ENCODE measurements around the gene CSF2.

Gene CSF2

DNA sequence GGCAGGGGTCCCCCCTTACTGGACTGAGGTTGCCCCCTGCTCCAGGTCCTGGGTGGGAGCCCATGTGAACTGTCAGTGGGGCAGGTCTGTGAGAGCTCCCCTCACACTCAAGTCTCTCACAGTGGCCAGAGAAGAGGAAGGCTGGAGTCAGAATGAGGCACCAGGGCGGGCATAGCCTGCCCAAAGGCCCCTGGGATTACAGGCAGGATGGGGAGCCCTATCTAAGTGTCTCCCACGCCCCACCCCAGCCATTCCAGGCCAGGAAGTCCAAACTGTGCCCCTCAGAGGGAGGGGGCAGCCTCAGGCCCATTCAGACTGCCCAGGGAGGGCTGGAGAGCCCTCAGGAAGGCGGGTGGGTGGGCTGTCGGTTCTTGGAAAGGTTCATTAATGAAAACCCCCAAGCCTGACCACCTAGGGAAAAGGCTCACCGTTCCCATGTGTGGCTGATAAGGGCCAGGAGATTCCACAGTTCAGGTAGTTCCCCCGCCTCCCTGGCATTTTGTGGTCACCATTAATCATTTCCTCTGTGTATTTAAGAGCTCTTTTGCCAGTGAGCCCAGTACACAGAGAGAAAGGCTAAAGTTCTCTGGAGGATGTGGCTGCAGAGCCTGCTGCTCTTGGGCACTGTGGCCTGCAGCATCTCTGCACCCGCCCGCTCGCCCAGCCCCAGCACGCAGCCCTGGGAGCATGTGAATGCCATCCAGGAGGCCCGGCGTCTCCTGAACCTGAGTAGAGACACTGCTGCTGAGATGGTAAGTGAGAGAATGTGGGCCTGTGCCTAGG is at the start of gene CSF2:
Gene CSF2 (plus strand): TSS at position 559 of the 783 bp plus-strand sequence. CDS start 35 bp downstream, at position 594.
- no peak for FAIRE-seq

DNA sequence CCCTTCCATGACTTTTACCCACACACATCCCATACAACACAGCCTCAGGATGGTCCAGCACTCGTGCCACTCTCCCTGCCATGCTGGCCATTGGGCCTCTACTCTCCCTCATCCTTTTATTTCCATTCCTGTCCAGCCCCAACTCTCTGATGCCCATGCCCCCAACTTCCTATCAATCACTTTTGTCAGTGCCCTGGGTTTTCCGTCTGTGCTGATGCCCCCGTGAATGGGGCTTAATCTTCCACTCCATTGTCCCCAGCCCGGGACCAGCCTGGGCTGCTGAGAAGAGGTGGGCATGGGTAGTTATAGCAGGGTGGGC is 49.5 kb upstream of the CSF2 start:
- no peak for FAIRE-seq

DNA sequence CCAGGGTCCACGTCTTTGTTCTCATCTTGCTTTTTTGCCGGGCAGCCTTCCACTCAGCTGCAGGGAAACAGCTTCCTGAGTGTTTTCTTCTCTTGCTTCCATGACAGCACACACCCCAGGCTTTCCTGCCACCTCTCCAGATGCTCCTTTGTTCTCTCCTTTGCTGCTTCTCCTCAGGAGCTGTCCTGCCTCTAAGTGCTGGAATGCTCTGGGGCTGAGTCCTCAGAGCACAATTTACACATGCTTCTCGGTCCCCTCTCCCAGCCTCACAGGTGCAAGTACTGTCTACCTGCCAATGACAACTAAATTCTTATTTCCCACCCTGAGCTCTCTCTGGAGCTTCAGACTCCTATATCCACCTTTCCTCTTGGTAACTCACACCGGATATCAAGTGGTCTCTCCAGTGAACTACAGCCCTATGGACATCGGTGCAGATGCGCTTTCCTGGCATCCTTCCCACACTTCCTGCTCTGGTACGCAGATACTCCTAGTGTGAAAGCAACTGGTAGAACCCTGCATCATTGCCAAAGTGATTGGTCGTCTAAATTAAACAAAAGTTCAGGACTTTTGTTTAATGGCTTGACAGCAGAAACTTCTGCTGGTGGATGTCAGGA is 48.7 kb upstream of the CSF2 start:
- FAIRE-seq = no peak

DNA sequence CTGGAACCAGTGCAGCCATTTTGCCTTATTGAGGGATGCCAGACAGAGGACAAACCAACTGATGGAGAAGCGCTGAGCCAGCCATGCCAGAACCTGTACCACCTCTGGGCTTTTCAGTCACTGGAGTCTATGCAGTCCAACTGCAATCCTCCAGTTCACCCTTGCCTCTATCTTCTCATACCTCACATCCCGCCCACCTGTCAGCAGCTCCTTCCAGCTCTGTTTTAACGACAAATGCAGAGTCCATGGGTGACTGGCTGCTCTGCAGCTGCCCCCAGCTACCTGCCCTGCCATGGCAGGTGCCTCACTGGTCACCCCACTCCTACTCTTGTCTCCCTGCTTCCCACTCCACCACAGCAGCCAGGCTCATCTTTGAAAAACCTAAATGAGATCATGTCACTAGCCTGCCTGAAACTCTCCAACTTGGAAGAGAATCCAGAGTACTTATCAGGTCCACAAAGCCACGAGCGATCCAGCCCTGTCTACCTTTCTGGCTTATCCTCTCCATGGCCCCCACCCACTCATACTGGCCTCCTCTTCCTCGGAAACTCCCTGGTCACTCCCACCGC is 48.1 kb upstream of the CSF2 start:
- no peak for FAIRE-seq

- no peak for FAIRE-seq
Observed at GRCh38 chr5:132026516-132027008, 47.0 kb upstream of the CSF2 start.

GRCh38 chr5:132027027-132027426 is 46.6 kb upstream of the CSF2 start:
- no peak for FAIRE-seq

DNA sequence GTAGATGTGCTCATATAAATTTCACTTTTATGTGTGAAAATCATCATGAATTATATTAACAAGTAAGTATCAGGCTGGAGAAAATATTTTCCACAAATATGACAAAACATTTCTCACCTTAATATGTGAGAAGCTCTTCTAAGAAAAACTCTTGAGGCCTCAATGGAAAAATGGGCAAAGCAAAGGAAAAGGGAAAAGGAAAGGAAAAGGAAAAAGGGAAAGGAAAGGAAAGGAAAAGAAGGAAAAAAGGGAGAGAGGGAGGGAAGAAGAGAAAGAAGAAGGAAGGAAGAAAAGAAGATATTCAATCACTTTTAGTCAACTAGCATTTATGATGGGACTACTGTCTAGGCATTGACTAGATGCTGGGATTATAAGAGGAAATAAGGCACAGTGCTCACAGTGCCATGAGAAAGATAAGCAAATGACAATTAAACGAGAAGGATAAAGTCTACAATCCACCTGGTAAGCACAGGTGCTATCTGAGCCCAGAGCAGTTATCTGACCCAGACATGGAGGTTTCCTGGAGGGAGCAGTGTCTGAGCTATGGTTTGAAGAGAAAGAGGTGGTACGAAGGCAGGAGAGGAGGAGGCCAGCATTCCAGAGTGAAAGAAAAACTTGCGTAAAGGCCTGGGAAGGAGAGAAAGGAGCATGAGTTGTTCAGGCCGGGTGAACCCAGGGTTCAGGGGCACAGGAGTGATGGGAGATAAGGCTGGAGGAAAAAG is 43.8 kb upstream of the CSF2 start:
- no peak for FAIRE-seq

DNA sequence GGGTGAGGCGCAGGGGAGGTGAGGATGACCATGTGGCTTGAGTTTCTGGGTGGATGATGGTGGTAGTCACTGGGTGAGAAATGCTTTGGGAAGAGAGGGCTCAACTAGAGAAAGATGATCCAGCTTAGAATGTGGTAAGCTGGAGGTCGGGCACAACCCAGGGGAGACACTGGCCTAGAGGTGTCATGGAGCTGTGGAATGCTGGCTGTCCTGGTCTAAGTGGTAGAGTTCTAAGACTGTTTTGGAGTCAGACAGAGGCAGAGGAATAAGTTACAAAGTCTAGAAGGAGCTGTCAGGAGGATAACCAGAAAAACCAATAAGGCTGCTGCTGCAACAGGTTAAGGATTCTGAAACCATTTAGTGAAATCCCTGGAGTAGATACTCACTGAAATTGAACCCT is 43.0 kb upstream of the CSF2 start:
- FAIRE-seq = no peak

- no peak for FAIRE-seq
Observed at GRCh38 chr5:132032196-132032595, 41.4 kb upstream of the CSF2 start.

- no peak for FAIRE-seq
Observed at GRCh38 chr5:132033122-132033521, 40.5 kb upstream of the CSF2 start.

GRCh38 chr5:132037353-132037752 is 36.2 kb upstream of the CSF2 start:
- no peak for FAIRE-seq

DNA sequence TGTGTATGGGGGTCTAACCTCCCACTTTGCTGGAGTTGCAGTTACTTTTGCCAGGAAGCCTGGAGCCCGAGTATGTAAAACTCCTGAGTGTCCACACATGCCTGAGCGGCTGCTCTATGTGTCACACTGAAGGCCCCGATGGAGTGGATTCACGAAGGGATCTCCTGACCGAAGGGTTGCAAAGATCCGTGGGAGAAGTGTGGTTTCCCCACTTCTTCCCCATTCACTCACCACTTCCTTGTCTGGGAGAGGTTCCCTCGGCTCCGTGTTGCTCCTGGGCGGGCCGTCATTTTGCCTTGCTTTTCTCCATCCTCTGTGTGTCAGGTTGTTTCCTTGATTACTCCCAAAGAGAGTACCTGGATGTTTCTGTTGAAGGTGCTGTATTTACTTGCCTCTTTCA is 29.4 kb upstream of the CSF2 start:
- FAIRE-seq = no peak

DNA sequence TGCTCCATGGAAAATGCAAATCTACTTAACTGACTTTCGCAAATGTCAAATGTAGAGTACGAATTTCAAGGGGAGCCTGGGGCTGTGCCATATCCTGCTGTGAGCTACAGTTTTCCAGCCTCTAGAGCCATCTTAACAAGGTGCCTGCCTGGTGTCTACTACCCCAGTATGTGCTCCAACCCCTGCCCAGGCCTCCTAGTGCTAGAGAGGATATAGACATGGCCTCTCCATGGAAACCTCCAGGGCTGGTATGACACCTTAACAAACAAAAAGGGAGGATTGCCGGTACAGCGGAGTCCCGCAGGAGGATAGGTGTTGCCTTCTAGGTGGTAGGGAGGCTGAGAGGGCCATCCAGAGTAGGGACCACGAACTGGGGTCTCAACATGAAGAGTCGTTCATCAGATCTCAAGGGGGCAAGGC is 26.7 kb upstream of the CSF2 start:
- FAIRE-seq = no peak

DNA sequence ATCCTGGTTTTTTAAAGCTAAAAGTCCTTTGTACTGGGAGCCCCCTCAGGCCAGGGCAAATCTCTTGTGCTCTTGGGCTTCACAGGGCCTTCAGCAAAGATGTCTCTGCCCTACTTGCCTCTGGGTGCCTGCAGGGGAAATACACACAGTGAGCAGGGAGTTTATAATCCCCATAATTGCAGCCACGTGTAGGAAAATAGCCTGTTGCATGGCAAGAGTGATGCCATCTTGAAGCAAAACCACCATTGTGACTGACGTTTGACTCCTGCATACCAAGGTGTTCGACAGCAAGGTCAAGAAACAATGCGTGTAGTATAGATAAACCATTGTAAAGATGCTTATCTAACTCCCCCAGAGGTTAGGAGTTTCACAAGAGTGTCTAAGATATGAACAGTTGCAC is 24.5 kb upstream of the CSF2 start:
- FAIRE-seq = no peak

DNA sequence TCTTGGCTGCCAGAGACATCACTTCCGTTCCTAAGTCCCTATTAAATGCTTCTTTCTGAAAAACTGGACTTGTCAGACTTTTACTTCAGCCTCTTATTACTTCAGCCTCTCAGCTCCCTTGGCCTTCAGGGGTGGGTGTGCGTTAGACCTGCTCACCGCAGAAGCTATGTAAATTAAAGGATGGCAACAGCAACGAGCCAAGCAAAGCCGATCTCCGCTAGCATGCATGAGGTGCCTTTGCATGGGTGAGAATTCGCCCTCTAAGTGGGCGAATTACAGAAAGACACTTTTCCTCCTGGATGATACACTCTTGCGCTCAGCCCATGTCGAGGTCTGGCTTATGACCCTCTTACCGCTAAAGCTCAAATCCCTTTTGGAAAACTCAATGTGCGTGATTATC is 24.0 kb upstream of the CSF2 start:
- FAIRE-seq = no peak

DNA sequence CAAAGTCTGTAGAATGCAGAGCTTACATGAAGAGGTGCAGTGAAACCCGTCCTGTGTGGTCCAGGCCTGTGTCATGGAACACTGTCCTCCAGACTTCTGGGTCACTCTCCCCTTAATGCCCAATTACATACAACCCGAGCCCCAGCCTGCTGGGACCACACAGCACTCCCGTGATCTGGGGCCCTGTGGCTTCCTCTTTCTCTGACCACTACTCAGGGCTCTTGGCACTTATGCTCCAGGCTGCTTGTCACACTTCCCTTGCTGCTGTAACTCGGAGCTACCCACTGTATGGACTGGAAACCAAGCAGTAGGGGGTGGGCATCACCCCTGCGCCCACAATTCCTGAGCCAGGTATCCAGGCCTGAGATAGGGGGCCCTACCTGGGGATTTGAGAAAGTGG is 23.5 kb upstream of the CSF2 start:
- FAIRE-seq = no peak

- FAIRE-seq = no peak
Observed at GRCh38 chr5:132050661-132051552, 22.7 kb upstream of the CSF2 start.

- no peak for FAIRE-seq
Observed at GRCh38 chr5:132052520-132052919, 21.1 kb upstream of the CSF2 start.

GRCh38 chr5:132053483-132053882 is 20.1 kb upstream of the CSF2 start:
- no peak for FAIRE-seq

- FAIRE-seq = no peak
Observed at GRCh38 chr5:132054031-132054696, 19.4 kb upstream of the CSF2 start.

GRCh38 chr5:132054697-132055440 is 18.7 kb upstream of the CSF2 start:
- FAIRE-seq = no peak
